CD4-positive, alpha-beta T cell treated with Interleukin-1 beta for 1 hour (primary cell): ENCODE data around the gene ABL2.
"Not testable (repeated sequence)": the region's sequence is repeated elsewhere in the genome, so short reads cannot be mapped to it uniquely, and the experiment has no call there.

ENCODE experiments used
- DNase-seq, 2 donors: peaks; one replicate each; pipeline ENCODE4 v3.0.0-alpha.2; 2020 to 2022

Gene ABL2

GRCh38 chr1:179229214-179230140 is at the start of gene ABL2:
Gene ABL2, minus strand, starts transcription at chr1:179229677. Its CDS starts 280 bp downstream, at chr1:179229397.
- DNase-seq, result peak; percentile 55 to 63

GRCh38 chr1:179278920-179279319 is 49.4 kb upstream of the ABL2 start:
- DNase-seq, result no peak

- DNase-seq, result not testable (repeated sequence)
Observed at GRCh38 chr1:179274424-179274823, 44.9 kb upstream of the ABL2 start.

- no peak for DNase-seq
Observed at GRCh38 chr1:179269071-179269470, 39.6 kb upstream of the ABL2 start.

GRCh38 chr1:179264507-179264906 is 35.0 kb upstream of the ABL2 start:
- DNase-seq, result no peak

GRCh38 chr1:179263121-179263520 is 33.6 kb upstream of the ABL2 start:
- DNase-seq, result no peak

GRCh38 chr1:179262183-179262582 is 32.7 kb upstream of the ABL2 start:
- no peak for DNase-seq

GRCh38 chr1:179253286-179253972 is 24.0 kb upstream of the ABL2 start:
- DNase-seq, result no peak

- no peak for DNase-seq
Observed at GRCh38 chr1:179252606-179253005, 23.1 kb upstream of the ABL2 start.

GRCh38 chr1:179251675-179252074 is 22.2 kb upstream of the ABL2 start:
- DNase-seq, result peak in 1 of 2 donors; percentile 36

GRCh38 chr1:179247923-179248322 is 18.4 kb upstream of the ABL2 start:
- DNase-seq, result no peak

GRCh38 chr1:179245426-179245825 is 15.9 kb upstream of the ABL2 start:
- DNase-seq, result not testable (repeated sequence)

- no peak for DNase-seq
Observed at GRCh38 chr1:179241530-179242097, 12.1 kb upstream of the ABL2 start.

GRCh38 chr1:179237222-179237621 is 7.7 kb upstream of the ABL2 start:
- DNase-seq, result no peak

GRCh38 chr1:179234863-179235262 is 5.4 kb upstream of the ABL2 start:
- no peak for DNase-seq

- no peak for DNase-seq
Observed at GRCh38 chr1:179231923-179232322, 2.4 kb upstream of the ABL2 start.

GRCh38 chr1:179230721-179231120 is 1.2 kb upstream of the ABL2 start:
- no peak for DNase-seq

GRCh38 chr1:179230251-179230650 is 774 bp upstream of the ABL2 start:
- peak in 1 of 2 donors; percentile 4 for DNase-seq

GRCh38 chr1:179228783-179229213 is 679 bp downstream of the ABL2 start:
- DNase-seq, result peak; percentile 4 to 5

GRCh38 chr1:179226738-179227137 is 2.7 kb downstream of the ABL2 start:
- no peak for DNase-seq

- not testable (repeated sequence) for DNase-seq
Observed at GRCh38 chr1:179224466-179224865, 5.0 kb downstream of the ABL2 start.

- DNase-seq, result not testable (repeated sequence)
Observed at GRCh38 chr1:179221121-179221520, 8.4 kb downstream of the ABL2 start.

- DNase-seq, result no peak
Observed at GRCh38 chr1:179217943-179218507, 11.5 kb downstream of the ABL2 start.
